Urinary bladder (tissue), 4 donors: Measurements from ENCODE around the gene EXOC6B. TPM values are rescaled to one million over a fixed set of nuclear protein-coding genes. Genes with fewer than 3 reads are reported as not detected.
"Not testable (repeated sequence)": the region's sequence is repeated elsewhere in the genome, so short reads cannot be mapped to it uniquely, and the experiment has no call there.

Experiments used
- DNase-seq: peaks from one replicate; pipeline ENCODE4 v3.0.0-alpha.2; 2015; ENCODE audit errors: extremely low spot score
- H3K27ac ChIP-seq: one replicate; pipeline ENCODE4 v1.5.1; 2013; ENCODE audit warnings: low read depth, mild to moderate bottlenecking, moderate library complexity
- H3K36me3 ChIP-seq: one replicate; pipeline ENCODE4 v1.6.1; 2013; ENCODE audit warnings: mild to moderate bottlenecking, moderate library complexity; ENCODE audit not compliant: insufficient read depth
- H3K4me1 ChIP-seq: one replicate; pipeline ENCODE4 v1.6.1; 2013; ENCODE audit warnings: mild to moderate bottlenecking, moderate library complexity; ENCODE audit not compliant: insufficient read depth
- H3K4me3 ChIP-seq: one replicate; pipeline ENCODE4 v1.5.1; 2013; ENCODE audit warnings: low read depth, low read length
- WGBS: extraction: QIAGEN DNeasy Blood & Tissue Kit; methylation state at CpG from one replicate; pipeline ENCODE4 v1.1.7; 2013; 5-methylcytosine and 5-hydroxymethylcytosine counted together
- polyA plus RNA-seq: library from polyadenylated mRNA; stranded (reverse); fragments of 200-250 nt; gene quantifications from one replicate; pipeline ENCODE4 v1.2.3, GENCODE V29; 2013
- total RNA-seq: library from RNA; depleted of rRNA; stranded (reverse); fragments of >200 nt; gene quantifications from one replicate; pipeline ENCODE4 v1.2.3, GENCODE V29; 2014
- donor health status: healthy with polysubstance abuse.
- donor health status: healthy.

EXOC6B gene
- total and polyA plus RNA-seq, 2 donors, result 14.5 to 47.6 TPM

GRCh38 chr2:72561621-72562318 lies 264.1 kb downstream of the EXOC6B start:
- WGBS, result 37% methylated on average over 4 of the region's 4 CpGs
- H3K4me1 ChIP-seq, result no peaks in the 10 kb centered on the region
- no peak overlapping the region for H3K27ac ChIP-seq
- no peak overlapping the region for H3K4me3 ChIP-seq
- no peak for DNase-seq
- no peaks in the 10 kb centered on the region for H3K36me3 ChIP-seq

- H3K4me3 ChIP-seq, result no peak overlapping the region
- WGBS, result 100% methylated on average over 1 of the region's 1 CpG
- H3K4me1 ChIP-seq, result no peaks in the 10 kb centered on the region
- peaks cover 2% of the 10 kb centered on the region for H3K36me3 ChIP-seq
- no peak for DNase-seq
- H3K27ac ChIP-seq, result no peak overlapping the region
Measured at GRCh38 chr2:72555943-72556342, 269.9 kb downstream of the EXOC6B start.

GRCh38 chr2:72555363-72555762 lies 270.5 kb downstream of the EXOC6B start:
- not testable (repeated sequence) for DNase-seq, H3K36me3 ChIP-seq, H3K4me1 ChIP-seq, H3K27ac ChIP-seq, H3K4me3 ChIP-seq
- WGBS, result 98% methylated on average over 1 of the region's 1 CpG

- WGBS, result 95% methylated on average over 1 of the region's 1 CpG
- DNase-seq, H3K27ac ChIP-seq, H3K4me1 ChIP-seq, H3K4me3 ChIP-seq, H3K36me3 ChIP-seq: not testable (repeated sequence)
Measured at GRCh38 chr2:72554910-72555309, 270.9 kb downstream of the EXOC6B start.

GRCh38 chr2:72554381-72554780 lies 271.5 kb downstream of the EXOC6B start:
- Histone ChIP-seq H3K27ac (no peak overlapping the region), H3K4me1 (no peaks in the 10 kb centered on the region), H3K36me3 (peaks cover 2% of the 10 kb centered on the region), H3K4me3 (no peak overlapping the region)
- no peak for DNase-seq

- H3K36me3 ChIP-seq, result no peaks in the 10 kb centered on the region
- WGBS, result 47% methylated on average over 5 of the region's 5 CpGs
- no peak overlapping the region for H3K4me3 ChIP-seq
- no peak for DNase-seq
- peaks cover 1% of the 10 kb centered on the region for H3K4me1 ChIP-seq
- no peak overlapping the region for H3K27ac ChIP-seq
Measured at GRCh38 chr2:72548081-72548764, 277.6 kb downstream of the EXOC6B start.

GRCh38 chr2:72545790-72546189 lies 280.0 kb downstream of the EXOC6B start:
- Histone ChIP-seq H3K27ac (no peak overlapping the region), H3K4me3 (no peak overlapping the region), H3K4me1 (peaks cover 1% of the 10 kb centered on the region), H3K36me3 (no peaks in the 10 kb centered on the region)
- DNase-seq, result no peak
- WGBS, result 99% methylated on average over 1 of the region's 1 CpG

GRCh38 chr2:72544554-72544953 lies 281.3 kb downstream of the EXOC6B start:
- Histone ChIP-seq H3K27ac (no peak overlapping the region), H3K4me3 (no peak overlapping the region), H3K36me3 (no peaks in the 10 kb centered on the region), H3K4me1 (peaks cover 1% of the 10 kb centered on the region)
- no peak for DNase-seq

GRCh38 chr2:72543497-72544216 lies 282.2 kb downstream of the EXOC6B start:
- Histone ChIP-seq H3K27ac (no peak overlapping the region), H3K4me3 (no peak overlapping the region), H3K4me1 (peaks cover 1% of the 10 kb centered on the region), H3K36me3 (no peaks in the 10 kb centered on the region)
- 80% methylated on average over 3 of the region's 3 CpGs for WGBS
- no peak for DNase-seq

GRCh38 chr2:72539071-72539552 lies 286.7 kb downstream of the EXOC6B start:
- Histone ChIP-seq H3K36me3 (no peaks in the 10 kb centered on the region), H3K4me3 (no peak overlapping the region), H3K4me1 (no peaks in the 10 kb centered on the region), H3K27ac (no peak overlapping the region)
- WGBS, result 53% methylated on average over 2 of the region's 2 CpGs
- DNase-seq, result no peak

GRCh38 chr2:72538486-72538885 lies 287.3 kb downstream of the EXOC6B start:
- Histone ChIP-seq H3K27ac (no peak overlapping the region), H3K4me1 (no peaks in the 10 kb centered on the region), H3K36me3 (no peaks in the 10 kb centered on the region), H3K4me3 (no peak overlapping the region)
- no peak for DNase-seq
- WGBS, result 91% methylated on average over 2 of the region's 2 CpGs

- not testable (repeated sequence) for H3K36me3 ChIP-seq, H3K27ac ChIP-seq, H3K4me1 ChIP-seq, H3K4me3 ChIP-seq, DNase-seq
- 96% methylated on average over 8 of the region's 8 CpGs for WGBS
Measured at GRCh38 chr2:72535586-72535985, 290.2 kb downstream of the EXOC6B start.

GRCh38 chr2:72533765-72534164 lies 292.1 kb downstream of the EXOC6B start:
- Histone ChIP-seq H3K4me3 (no peak overlapping the region), H3K4me1 (no peaks in the 10 kb centered on the region), H3K36me3 (no peaks in the 10 kb centered on the region), H3K27ac (no peak overlapping the region)
- 59% methylated on average over 1 of the region's 1 CpG for WGBS
- no peak for DNase-seq

- 46% methylated on average over 1 of the region's 1 CpG for WGBS
- Histone ChIP-seq H3K36me3 (no peaks in the 10 kb centered on the region), H3K27ac (no peak overlapping the region), H3K4me3 (no peak overlapping the region), H3K4me1 (no peaks in the 10 kb centered on the region)
- no peak for DNase-seq
Measured at GRCh38 chr2:72527424-72527823, 298.4 kb downstream of the EXOC6B start.
